ENCODE data around the gene AHNAK. TPM values are rescaled to one million over a fixed set of nuclear protein-coding genes. Genes with fewer than 3 reads are reported as not detected.

Gene AHNAK
- total and polyA plus RNA-seq, 2 of the 8 experiments (the other 6 are each of a cell fraction or from before 2014, with no cell fraction given), result 2.0 to 5.8 TPM

GRCh38 chr11:62391642-62392425 is 154.8 kb downstream of the AHNAK start (continued):
- TF ChIP-seq CTBP2 (IDR thresholded peaks at IDR 0.05; ENCODE audit: borderline replicate concordance, insufficient read depth, insufficient read length, low read length), result no peak
- TF ChIP-seq KDM4A (IDR thresholded peaks at IDR 0.05; ENCODE audit: low read depth, low read length, severe bottlenecking), result no peak
- no peak for TF ChIP-seq CBX8 (IDR thresholded peaks at IDR 0.05; ENCODE audit: borderline replicate concordance, low read depth, low read length)
- no peak for TF ChIP-seq POU5F1 (IDR thresholded peaks at IDR 0.05; ENCODE audit: low read depth, low read length)
- no peak for TF ChIP-seq ATF3 (IDR thresholded peaks at IDR 0.05; ENCODE audit: insufficient read depth, low read depth, low read length)
- no peak for TF ChIP-seq SRF (IDR thresholded peaks at IDR 0.05; ENCODE audit: low read depth, low read length)
- TF ChIP-seq E2F6 (IDR thresholded peaks at IDR 0.05), result no peak
